HCT116 (cell line): ENCODE data around the gene GDF10. TPM values are rescaled to one million over a fixed set of nuclear protein-coding genes. Genes with fewer than 3 reads are reported as not detected.

Source experiments
- ATAC-seq: fragments of 200-7000 bp; cut with Tn5 transposase; 2 replicates; pipeline ENCODE4 v1.9.1; 2020; ENCODE audit warnings: mild to moderate bottlenecking, moderate library complexity
- BruUV-seq: library from RNA; stranded (reverse); fragments of 400-500 nt; replicated peaks from 2 replicates; lab custom pipeline; 2021; lab: Mats Ljungman, UMichigan
- CTCF ChIA-PET: fragments of 300-600 bp; sonication (Branson Sonifier 250); formaldehyde crosslinking; loops from one replicate; lab custom pipeline; 2021; ENCODE audit warnings: antibody characterized with exemption; lab: Charles Lee
- POLR2A ChIA-PET: fragments of 300-600, 350-600 bp; sonication (Branson Sonifier 250); formaldehyde crosslinking; loops from one replicate; lab custom pipeline; 2021; ENCODE audit warnings: antibody characterized with exemption; lab: Charles Lee
- RAD21 ChIA-PET, 2 experiments: fragments of 300-600 bp; sonication (Branson Sonifier 250); formaldehyde crosslinking; loops; one replicate each; lab custom pipeline; 2023; ENCODE audit warnings: low total read pairs in 2 of 2; ENCODE audit not compliant: uncharacterized antibody in 2 of 2, unreplicated experiment in 2 of 2, low non-redundant PET in 1 of 2; lab: Charles Lee
- DNase-seq: peaks from one replicate; pipeline ENCODE4 v3.0.0-alpha.2; 2010; ENCODE audit warnings: low read depth, low spot score
- H2AFZ ChIP-seq: fragments of 200-600 bp; shearing (Covaris generic), sonication (generic); 2 replicates; pipeline ENCODE4 v1.6.1; 2017; ENCODE audit warnings: low read depth, mixed run types, mixed read lengths, antibody characterized with exemption, low read length; ENCODE audit not compliant: poor library complexity, severe bottlenecking
- H3K27ac ChIP-seq: 2 replicates; pipeline ENCODE4 v1.5.1; 2012; ENCODE audit warnings: low read depth, low read length
- H3K27me3 ChIP-seq: fragments of 200-600 bp; sonication (generic); 2 replicates; pipeline ENCODE4 v1.6.1; 2016; ENCODE audit warnings: mixed run types, low read length, mixed read lengths; ENCODE audit not compliant: insufficient read depth
- H3K36me3 ChIP-seq, 2 experiments: fragments of 200-500 bp in 1 of 2; fragments of 200-600 bp in 1 of 2; sonication (Bioruptor generic) in 1 of 2; sonication (generic) in 1 of 2; 2 replicates each; pipeline versions ENCODE4 v1.5.1 to v1.6.1; 2014 to 2016; ENCODE audit warnings: low read length in 2 of 2, inconsistent platforms in 1 of 2, mixed read lengths in 1 of 2, mixed run types in 1 of 2; ENCODE audit not compliant: insufficient read depth in 2 of 2, control insufficient read depth in 1 of 2
- H3K4me1 ChIP-seq, 2 experiments: fragments of 200-600 bp in 1 of 2; sonication (generic) in 1 of 2; 2 replicates each; pipeline versions ENCODE4 v1.5.1 to v1.6.1; 2012 to 2017; ENCODE audit warnings: low read length in 2 of 2, inconsistent platforms in 1 of 2, mild to moderate bottlenecking in 1 of 2, mixed read lengths in 1 of 2, mixed run types in 1 of 2, moderate library complexity in 1 of 2; ENCODE audit not compliant: insufficient read depth in 2 of 2, control insufficient read depth in 1 of 2
- H3K4me2 ChIP-seq: fragments of 200-600 bp; sonication (generic); 2 replicates; pipeline ENCODE4 v1.6.1; 2017; ENCODE audit warnings: mixed run types, low read length, mixed read lengths
- H3K4me3 ChIP-seq, 2 experiments: fragments of 200-600 bp in 1 of 2; sonication (generic) in 1 of 2; replicated peaks in 1 of 2; 2 replicates each; pipeline ENCODE4 v1.5.1; 2011 to 2016; ENCODE audit warnings: low read length in 2 of 2, control low read depth in 1 of 2, low read depth in 1 of 2, mild to moderate bottlenecking in 1 of 2, mixed read lengths in 1 of 2, mixed run types in 1 of 2
- H3K79me2 ChIP-seq: fragments of 200-600 bp; sonication (generic); 2 replicates; pipeline ENCODE4 v1.6.1; 2017; ENCODE audit warnings: mild to moderate bottlenecking, mixed run types, low read length, moderate library complexity, mixed read lengths; ENCODE audit not compliant: insufficient read depth
- H3K9ac ChIP-seq: fragments of 200-600 bp; sonication (generic); 2 replicates; pipeline ENCODE4 v1.6.1; 2016; ENCODE audit warnings: low read length, mixed read lengths
- H3K9me2 ChIP-seq: fragments of 200-600 bp; sonication (generic), shearing (Covaris generic); 2 replicates; pipeline ENCODE4 v1.6.1; 2017; ENCODE audit warnings: mixed run types, mild to moderate bottlenecking, moderate library complexity; ENCODE audit not compliant: insufficient read depth
- H3K9me3 ChIP-seq, 2 experiments: fragments of 200-500 bp in 1 of 2; fragments of 200-600 bp in 1 of 2; sonication (Bioruptor generic) in 1 of 2; sonication (generic) in 1 of 2; 2 replicates each; pipeline ENCODE4 v1.6.1; 2014 to 2017; ENCODE audit warnings: low read length in 2 of 2, mixed read lengths in 2 of 2, inconsistent platforms in 1 of 2, low read depth in 1 of 2, mild to moderate bottlenecking in 1 of 2, mixed run types in 1 of 2, moderate library complexity in 1 of 2; ENCODE audit not compliant: control insufficient read depth in 1 of 2, insufficient read depth in 1 of 2
- H4K20me1 ChIP-seq: fragments of 200-600 bp; sonication (generic), shearing (Covaris generic); 2 replicates; pipeline ENCODE4 v1.6.1; 2017; ENCODE audit warnings: mixed run types, mild to moderate bottlenecking, moderate library complexity; ENCODE audit not compliant: insufficient read depth
- ATF3 ChIP-seq: IDR thresholded peaks from 2 replicates; pipeline ENCODE4 v1.6.1; 2012
- CBX3 ChIP-seq: IDR thresholded peaks from 2 replicates; pipeline ENCODE4 v1.6.1; 2012; ENCODE audit warnings: low read depth
- MAX ChIP-seq: IDR thresholded peaks from 2 replicates; pipeline ENCODE4 v1.6.1; 2012
- RAD21 ChIP-seq: IDR thresholded peaks from 2 replicates; pipeline ENCODE4 v1.6.1; 2012; ENCODE audit warnings: low read depth, mild to moderate bottlenecking
- REST ChIP-seq: IDR thresholded peaks from 2 replicates; pipeline ENCODE4 v1.6.1; 2012; ENCODE audit warnings: low read depth
- SIN3A ChIP-seq: IDR thresholded peaks from 2 replicates; pipeline ENCODE4 v1.6.1; 2012; ENCODE audit warnings: low read depth
- SP1 ChIP-seq: IDR thresholded peaks from 2 replicates; pipeline ENCODE4 v1.6.1; 2012; ENCODE audit warnings: low read depth
- intact Hi-C: fragments of 100-400 bp; cut with micrococcal nuclease; formaldehyde crosslinking; loops from 2 replicates; pipeline ENCODE4 v1.10.0; 2022
- total RNA-seq: library from RNA; stranded (reverse); gene quantifications from one replicate; pipeline ENCODE4 v1.2.1, GENCODE V29; 2021; ENCODE audit not compliant: unreplicated experiment

Gene GDF10
- total RNA-seq, 1 experiment from 2014 or later = not detected

- Histone ChIP-seq H3K79me2 (no peaks in the 10 kb centered on the region), H2AFZ (no peak overlapping the region), H3K9me2 (no peaks in the 10 kb centered on the region), H3K27ac (no peak overlapping the region), H3K4me1 (peaks cover 0 to 6% of the 10 kb centered on the region in 2 experiments; a peak in 1 of 4 replicates), H3K9ac (no peak overlapping the region), H3K36me3 (no peaks in the 10 kb centered on the region), H3K9me3 (no peaks in the 10 kb centered on the region), H3K27me3 (no peaks in the 10 kb centered on the region), H3K4me2 (no peak overlapping the region), H4K20me1 (no peaks in the 10 kb centered on the region), H3K4me3 (no peak overlapping the region)
- BruUV-seq = no TSS peak
- intact Hi-C loops = no loop called here
- ATAC-seq = no peak
- TF ChIP-seq SP1 (no peak), SIN3A (no peak), REST (no peak), MAX (no peak)
- ChIA-PET RAD21 (no interaction called here), CTCF (no interaction called here), POLR2A (no interaction called here)
- no peak for DNase-seq
These were observed 56.7 kb downstream of the GDF10 start for GRCh38 chr10:47356708-47357107.

GRCh38 chr10:47357131-47357582 is 57.2 kb downstream of the GDF10 start:
- intact Hi-C loops = no loop called here
- no TSS peak for BruUV-seq
- ChIA-PET CTCF (no interaction called here), POLR2A (no interaction called here), RAD21 (no interaction called here)
- Histone ChIP-seq H4K20me1 (no peaks in the 10 kb centered on the region), H3K9me3 (no peaks in the 10 kb centered on the region), H3K36me3 (no peaks in the 10 kb centered on the region), H3K4me1 (peaks cover 0 to 9% of the 10 kb centered on the region in 2 experiments; a peak in 1 of 4 replicates), H3K27ac (no peak overlapping the region), H3K9ac (no peak overlapping the region), H3K27me3 (no peaks in the 10 kb centered on the region), H3K4me3 (no peak overlapping the region), H3K9me2 (no peaks in the 10 kb centered on the region), H3K79me2 (no peaks in the 10 kb centered on the region), H3K4me2 (no peak overlapping the region), H2AFZ (no peak overlapping the region)
- ATAC-seq (no peak), DNase-seq (no peak)
- TF ChIP-seq SP1 = no peak
- TF ChIP-seq RAD21 = no peak
- no peak for TF ChIP-seq ATF3
- no peak for TF ChIP-seq CBX3
